ENCODE data around the gene PTPRM. TPM values are rescaled to one million over a fixed set of nuclear protein-coding genes. Genes with fewer than 3 reads are reported as not detected.

The PTPRM gene
- total and polyA plus RNA-seq, 2 donors (not counting 3 experiments of a cell fraction or from before 2014, with no cell fraction given): 37.4 to 43.7 TPM

GRCh38 chr18:7537145-7537544 lies 30.0 kb upstream of the PTPRM start:
- H3K36me3 ChIP-seq (ENCODE audit: control insufficient read depth in 2 of 2, extremely low read depth in 1 of 2, insufficient read depth in 2 of 2, low read length in 2 of 2): no peaks in the 10 kb centered on the region
- dilution Hi-C loops (cut with MboI; ENCODE audit: extremely low pct_ligation_motif_present, low sequenced_read_pairs): no loop called here

GRCh38 chr18:7541835-7542234 lies 25.3 kb upstream of the PTPRM start:
- no peak for TF ChIP-seq FOS (IDR thresholded peaks at IDR 0.05; ENCODE audit: borderline replicate concordance, insufficient read depth, low read length)
- dilution Hi-C loops (cut with MboI; ENCODE audit: extremely low pct_ligation_motif_present, low sequenced_read_pairs): no loop called here
- no peak overlapping the region for H2AFZ ChIP-seq (ENCODE audit: low read depth, low read length)
- POLR2A ChIA-PET: no interaction called here
- H3K27ac ChIP-seq (ENCODE audit: insufficient read depth, low read depth, low read length): no peak overlapping the region
- H3K4me1 ChIP-seq (ENCODE audit: control insufficient read depth, extremely low read depth, insufficient read depth, low read length): no peaks in the 10 kb centered on the region
- no peaks in the 10 kb centered on the region for H3K9me3 ChIP-seq (replicated peaks; ENCODE audit: control insufficient read depth, insufficient read depth, low read length)
- H3K79me2 ChIP-seq (ENCODE audit: control insufficient read depth, insufficient read depth, low read length): no peaks in the 10 kb centered on the region
- H3K36me3 ChIP-seq (ENCODE audit: control insufficient read depth in 2 of 2, extremely low read depth in 1 of 2, insufficient read depth in 2 of 2, low read length in 2 of 2): no peaks in the 10 kb centered on the region
- no TSS peak for BruUV-seq (replicated peaks)
- H3K9me1 ChIP-seq (replicated peaks; ENCODE audit: control insufficient read depth, extremely low read depth, insufficient read depth, low read length): no peaks in the 10 kb centered on the region
- CTCF ChIA-PET: no interaction called here
- FAIRE-seq (no peak), DNase-seq (ENCODE audit: low read depth, low spot score) (no peak)
- no peak overlapping the region for H3K4me2 ChIP-seq (ENCODE audit: insufficient read depth, low read length)
- no peak overlapping the region for H3K9ac ChIP-seq (replicated peaks; ENCODE audit: extremely low read depth, insufficient read depth, low read length)
- no peaks in the 10 kb centered on the region for H4K20me1 ChIP-seq (replicated peaks; ENCODE audit: control insufficient read depth, extremely low read depth, insufficient read depth, low read length)
- H3K27me3 ChIP-seq (ENCODE audit: control insufficient read depth in 2 of 2, insufficient read depth in 2 of 2, low read length in 2 of 2): no peaks in the 10 kb centered on the region
- no peak overlapping the region for H3K4me3 ChIP-seq (replicated peaks in 1 of 3; ENCODE audit: insufficient read depth in 1 of 3, low read depth in 1 of 3, low read length in 3 of 3)
- intact Hi-C loops (cut with micrococcal nuclease): no loop called here

More at GRCh38 chr18:7537145-7537544, 30.0 kb upstream of the PTPRM start:
- no TSS peak for BruUV-seq (replicated peaks)
- FAIRE-seq (no peak), DNase-seq (ENCODE audit: low read depth, low spot score) (no peak)
- H3K27me3 ChIP-seq (ENCODE audit: control insufficient read depth in 2 of 2, insufficient read depth in 2 of 2, low read length in 2 of 2): peaks cover 0 to 2% of the 10 kb centered on the region in 2 experiments
- no peak overlapping the region for H3K27ac ChIP-seq (ENCODE audit: insufficient read depth, low read depth, low read length)
- no peaks in the 10 kb centered on the region for H3K79me2 ChIP-seq (ENCODE audit: control insufficient read depth, insufficient read depth, low read length)
- H4K20me1 ChIP-seq (replicated peaks; ENCODE audit: control insufficient read depth, extremely low read depth, insufficient read depth, low read length): no peaks in the 10 kb centered on the region
- no peak overlapping the region for H2AFZ ChIP-seq (ENCODE audit: low read depth, low read length)
- no peaks in the 10 kb centered on the region for H3K4me1 ChIP-seq (ENCODE audit: control insufficient read depth, extremely low read depth, insufficient read depth, low read length)
- TF ChIP-seq MYC (IDR thresholded peaks at IDR 0.05; ENCODE audit: low read depth, low read length): no peak
- no peak for TF ChIP-seq MAX (IDR thresholded peaks at IDR 0.05; ENCODE audit: insufficient read depth, insufficient read length)
- no peak for TF ChIP-seq POLR2AphosphoS5 (IDR thresholded peaks at IDR 0.05; ENCODE audit: insufficient read depth, low read depth, low read length)
- CTCF ChIA-PET: no interaction called here
- no peaks in the 10 kb centered on the region for H3K9me1 ChIP-seq (replicated peaks; ENCODE audit: control insufficient read depth, extremely low read depth, insufficient read depth, low read length)
- POLR2A ChIA-PET: no interaction called here
- intact Hi-C loops (cut with micrococcal nuclease): no loop called here
- no peaks in the 10 kb centered on the region for H3K9me3 ChIP-seq (replicated peaks; ENCODE audit: control insufficient read depth, insufficient read depth, low read length)
- no peak overlapping the region for H3K9ac ChIP-seq (replicated peaks; ENCODE audit: extremely low read depth, insufficient read depth, low read length)
- no peak overlapping the region for H3K4me2 ChIP-seq (ENCODE audit: insufficient read depth, low read length)
- H3K4me3 ChIP-seq (replicated peaks in 1 of 3; ENCODE audit: insufficient read depth in 1 of 3, low read depth in 1 of 3, low read length in 3 of 3): no peak overlapping the region

All from endothelial cell of umbilical vein (primary cell).